HL-60 (cell line): ENCODE results near the gene C16orf46.

ENCODE experiments used
- CTCF ChIP-seq: IDR thresholded peaks from one replicate; pipeline ENCODE4 v1.5.1; 2011; ENCODE audit warnings: low read length, control low read depth, inconsistent platforms; ENCODE audit not compliant: insufficient read depth
- GABPA ChIP-seq: IDR thresholded peaks from 2 replicates; pipeline ENCODE4 v1.6.1; 2012; ENCODE audit warnings: low read depth

DNA sequence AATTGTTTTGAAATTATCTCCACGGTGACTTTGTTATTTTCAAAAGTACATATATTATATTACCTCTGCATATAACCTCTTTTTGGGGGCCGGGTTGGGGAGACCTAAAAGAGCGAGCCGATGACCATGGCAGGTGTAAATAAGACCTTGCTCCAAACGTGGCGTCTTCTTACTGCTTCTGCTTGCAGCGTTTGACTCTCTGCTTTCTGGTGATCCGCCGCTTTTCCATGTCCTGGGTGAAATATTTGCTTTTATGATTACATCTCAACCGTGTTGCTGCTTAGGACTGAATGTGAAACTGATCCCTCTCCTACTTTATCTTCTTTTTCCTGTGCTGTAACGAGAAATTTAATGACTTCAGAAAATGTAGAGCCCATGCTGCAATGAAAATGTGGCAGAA is 23.3 kb downstream of the C16orf46 start:
- TF ChIP-seq CTCF, result no peak
- no peak for TF ChIP-seq GABPA
